Neural cell (in vitro differentiated cells): ENCODE results near the gene GSN.

Experiments used
- CTCF ChIP-seq: fragments of 450-650 bp; IDR thresholded peaks from 2 replicates; pipeline ENCODE4 v1.5.1; 2014; ENCODE audit warnings: antibody characterized with exemption, mild to moderate bottlenecking, moderate library complexity; ENCODE audit not compliant: poor library complexity, severe bottlenecking
- EP300 ChIP-seq: fragments of 450-650 bp; conservative IDR thresholded peaks from 2 replicates; pipeline ENCODE4 v1.6.1; 2014; ENCODE audit warnings: antibody characterized with exemption, mild to moderate bottlenecking, moderate library complexity; ENCODE audit not compliant: poor library complexity, severe bottlenecking
- EZH2 ChIP-seq: fragments of 200-600, 300-800 bp; shearing (Covaris generic), sonication (generic); IDR thresholded peaks from 2 replicates; pipeline ENCODE4 v1.6.1; 2014; ENCODE audit warnings: antibody characterized with exemption, low read length, borderline replicate concordance, mild to moderate bottlenecking; ENCODE audit not compliant: insufficient read depth, poor library complexity, severe bottlenecking
- MXI1 ChIP-seq: fragments of 450-650 bp; conservative IDR thresholded peaks from 2 replicates; pipeline ENCODE4 v1.6.1; 2014; ENCODE audit warnings: antibody characterized with exemption, mild to moderate bottlenecking; ENCODE audit not compliant: poor library complexity, severe bottlenecking
- POLR2AphosphoS5 ChIP-seq: IDR thresholded peaks from 2 replicates; pipeline ENCODE4 v1.6.1; 2012
- RAD21 ChIP-seq: fragments of 450-650 bp; conservative IDR thresholded peaks from 2 replicates; pipeline ENCODE4 v1.6.1; 2014; ENCODE audit warnings: antibody characterized with exemption, mild to moderate bottlenecking, moderate library complexity
- SMC3 ChIP-seq: fragments of 450-650 bp; conservative IDR thresholded peaks from 2 replicates; pipeline ENCODE4 v1.6.1; 2014; ENCODE audit warnings: antibody characterized with exemption, mild to moderate bottlenecking, moderate library complexity; ENCODE audit not compliant: poor library complexity
- TAF1 ChIP-seq: IDR thresholded peaks from 2 replicates; pipeline ENCODE4 v1.6.1; 2012; ENCODE audit warnings: low read depth

DNA sequence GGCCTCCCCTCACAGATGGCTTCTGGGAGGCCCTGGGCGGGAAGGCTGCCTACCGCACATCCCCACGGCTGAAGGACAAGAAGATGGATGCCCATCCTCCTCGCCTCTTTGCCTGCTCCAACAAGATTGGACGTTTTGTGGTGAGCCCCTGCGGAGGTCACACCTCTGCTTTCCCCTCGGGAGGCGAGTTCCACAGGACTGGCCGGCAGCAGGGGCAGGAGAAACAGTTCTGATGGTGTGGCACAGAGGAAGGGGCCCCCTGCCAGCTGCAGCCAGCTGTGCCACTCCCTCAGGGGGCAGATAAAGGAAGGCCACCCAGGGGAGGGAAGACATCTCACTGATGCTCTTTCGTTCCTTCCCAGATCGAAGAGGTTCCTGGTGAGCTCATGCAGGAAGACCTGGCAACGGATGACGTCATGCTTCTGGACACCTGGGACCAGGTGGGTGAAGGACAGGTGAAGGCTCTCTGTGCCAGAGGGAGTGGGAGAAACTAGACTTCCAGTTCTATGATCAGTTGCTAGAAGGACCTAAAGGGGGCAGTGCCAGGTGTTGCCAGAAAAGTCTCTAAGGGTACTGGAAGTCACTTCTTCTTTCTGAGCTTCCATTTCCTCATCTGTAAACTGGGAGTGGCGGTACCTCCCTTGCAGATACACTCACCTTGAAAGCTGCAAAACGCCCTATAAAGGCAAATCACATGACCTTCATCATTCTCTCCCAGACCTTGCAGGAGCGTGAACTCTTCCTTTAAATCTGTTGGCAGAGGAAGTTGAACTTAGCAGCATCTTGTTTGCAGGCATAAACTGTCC is 61.1 kb downstream of the GSN start:
- TF ChIP-seq CTCF (no peak), RAD21 (no peak), EP300 (no peak), POLR2AphosphoS5 (no peak), SMC3 (no peak), MXI1 (no peak), EZH2 (no peak), TAF1 (no peak)
